HepG2 (cell line): ENCODE data around the gene TTC16. TPM values are rescaled to one million over a fixed set of nuclear protein-coding genes. Genes with fewer than 3 reads are reported as not detected.
A peak's percentile ranks its signal among the peaks of the same experiment; 100 is the strongest.

Experiments used
- ATAC-seq: fragments of 200-7000 bp; cut with Tn5 transposase; 3 replicates; pipeline ENCODE4 v1.9.1; 2020; ENCODE audit warnings: mild to moderate bottlenecking, moderate library complexity
- BruUV-seq: library from RNA; stranded (reverse); fragments of 400-500 nt; replicated peaks from 2 replicates; lab custom pipeline; 2021; lab: Mats Ljungman, UMichigan
- CTCF ChIA-PET: fragments of 300-600 bp; formaldehyde crosslinking; extraction: SDS; loops from one replicate; lab custom pipeline; 2021; ENCODE audit warnings: low total read pairs, inconsistent platforms, low intra/inter-chr PET ratio; lab: Yijun Ruan, JAX
- POLR2A ChIA-PET: fragments of 350-600 bp; sonication (Branson Sonifier 250); formaldehyde crosslinking; loops from one replicate; lab custom pipeline; 2020; ENCODE audit warnings: antibody characterized with exemption, inconsistent platforms; lab: Yijun Ruan, JAX
- DNase-seq: peaks from one replicate; pipeline ENCODE4 v3.0.0-alpha.2; 2015; ENCODE audit warnings: low spot score
- FAIRE-seq: peaks from 3 replicates; lab custom pipeline; 2011; peaks lifted over from hg19 to GRCh38; lab: Jason Lieb, UNC
- H2AFZ ChIP-seq: one replicate; pipeline ENCODE4 v1.6.1; 2011; ENCODE audit warnings: low read length, inconsistent platforms
- H3K27ac ChIP-seq: fragments of 300-600 bp; 3 replicates; pipeline ENCODE4 v1.8.0; 2011; ENCODE audit warnings: mixed run types, mild to moderate bottlenecking, mixed read lengths, low read length, inconsistent platforms; ENCODE audit not compliant: insufficient read depth; ENCODE audit errors: extremely low read length
- H3K27me3 ChIP-seq, 2 experiments: fragments of 200-600 bp in 1 of 2; 2 replicates in 1 of 2; 3 replicates in 1 of 2; pipeline versions ENCODE4 v1.6.0 to v1.8.0; 2011; ENCODE audit warnings: low read length in 2 of 2, mild to moderate bottlenecking in 2 of 2, moderate library complexity in 2 of 2, inconsistent platforms in 1 of 2; ENCODE audit not compliant: insufficient read depth in 2 of 2, control insufficient read depth in 1 of 2
- H3K36me3 ChIP-seq, 2 experiments: fragments of 200-600 bp in 1 of 2; replicated peaks in 1 of 2; 2 replicates in 1 of 2; 3 replicates in 1 of 2; pipeline versions ENCODE4 v1.5.1 to v1.8.0; 2011; ENCODE audit warnings: low read length in 2 of 2, inconsistent platforms in 1 of 2; ENCODE audit not compliant: insufficient read depth in 2 of 2, control insufficient read depth in 1 of 2
- H3K4me1 ChIP-seq: 2 replicates; pipeline ENCODE4 v1.5.1; 2012; ENCODE audit warnings: low read length, inconsistent platforms; ENCODE audit not compliant: insufficient read depth
- H3K4me2 ChIP-seq: 2 replicates; pipeline ENCODE4 v1.6.0; 2011; ENCODE audit warnings: low read depth, low read length, inconsistent platforms
- H3K4me3 ChIP-seq, 3 experiments: fragments of 200-600 bp in 1 of 3; sonication (generic), shearing (Covaris generic) in 1 of 3; replicated peaks in 1 of 3; 2 replicates each; pipeline ENCODE4 v1.5.1; 2011 to 2016; ENCODE audit warnings: low read length in 3 of 3, inconsistent platforms in 2 of 3, low read depth in 2 of 3, mild to moderate bottlenecking in 2 of 3, control low read depth in 1 of 3, mixed read lengths in 1 of 3; ENCODE audit not compliant: insufficient read depth in 1 of 3
- H3K79me2 ChIP-seq: one replicate; pipeline ENCODE4 v1.6.1; 2011; ENCODE audit warnings: low read length, inconsistent platforms; ENCODE audit not compliant: insufficient read depth
- H3K9ac ChIP-seq: 2 replicates; pipeline ENCODE4 v1.6.0; 2011; ENCODE audit warnings: mild to moderate bottlenecking, low read depth, low read length, inconsistent platforms; ENCODE audit not compliant: insufficient read depth
- H3K9me3 ChIP-seq: 2 replicates; pipeline ENCODE4 v1.5.1; 2012; ENCODE audit warnings: mild to moderate bottlenecking, low read length
- H4K20me1 ChIP-seq: 2 replicates; pipeline ENCODE4 v1.6.0; 2011; ENCODE audit warnings: inconsistent platforms, mild to moderate bottlenecking, low read length, moderate library complexity; ENCODE audit not compliant: insufficient read depth
- CHD2 ChIP-seq: IDR thresholded peaks from 2 replicates; pipeline ENCODE4 v1.6.1; 2011; ENCODE audit warnings: low read depth, low read length, improper control_type of control experiment
- CHD4 ChIP-seq: fragments of 200-600 bp; sonication (generic); IDR thresholded peaks from 2 replicates; pipeline ENCODE4 v1.7.0; 2017; ENCODE audit warnings: mild to moderate bottlenecking, low read length, borderline replicate concordance
- DNMT1 ChIP-seq: sonication (generic); formaldehyde crosslinking; IDR thresholded peaks from 2 replicates; pipeline ENCODE4 v1.5.1; 2020; ENCODE audit warnings: mild to moderate bottlenecking, missing genetic modification reagents
- POLR2G ChIP-seq: fragments of 200-400 bp; formaldehyde crosslinking; IDR thresholded peaks from 2 replicates; pipeline ENCODE4 v1.6.1; 2018; ENCODE audit warnings: mild to moderate bottlenecking, low read depth, low read length, moderate library complexity
- RFX3 ChIP-seq: IDR thresholded peaks from 2 replicates; pipeline ENCODE4 v1.6.1; 2016; ENCODE audit warnings: missing biosample characterization, missing genetic modification reagents
- SIX4 ChIP-seq: sonication (generic); formaldehyde crosslinking; IDR thresholded peaks from 2 replicates; pipeline ENCODE4 v1.4.0; 2020; ENCODE audit warnings: missing genetic modification reagents
- TOPORS ChIP-seq: sonication (generic); formaldehyde crosslinking; IDR thresholded peaks from 2 replicates; pipeline ENCODE4 v1.8.0; 2023; ENCODE audit warnings: mild to moderate bottlenecking, missing genetic modification reagents
- TRAFD1 ChIP-seq: sonication (generic); formaldehyde crosslinking; IDR thresholded peaks from 2 replicates; pipeline ENCODE4 v1.5.1; 2020; ENCODE audit warnings: missing genetic modification reagents, mild to moderate bottlenecking, borderline replicate concordance
- ZBTB38 ChIP-seq: sonication (generic); formaldehyde crosslinking; IDR thresholded peaks from 2 replicates; pipeline ENCODE4 v1.5.1; 2020; ENCODE audit warnings: mild to moderate bottlenecking, missing genetic modification reagents
- ZNF34 ChIP-seq: sonication (generic); formaldehyde crosslinking; IDR thresholded peaks from 2 replicates; pipeline ENCODE4 v1.4.0; 2020; ENCODE audit warnings: mild to moderate bottlenecking, missing genetic modification reagents, borderline replicate concordance
- ZNF350 ChIP-seq: sonication (generic); formaldehyde crosslinking; IDR thresholded peaks from 2 replicates; pipeline ENCODE4 v1.4.0; 2020; ENCODE audit warnings: mild to moderate bottlenecking, low read depth, missing genetic modification reagents, borderline replicate concordance
- ZNF598 ChIP-seq: sonication (generic); formaldehyde crosslinking; IDR thresholded peaks from 2 replicates; pipeline ENCODE4 v1.5.1; 2020; ENCODE audit warnings: mild to moderate bottlenecking, missing genetic modification reagents, borderline replicate concordance
- ZNF607 ChIP-seq: sonication (generic); formaldehyde crosslinking; IDR thresholded peaks from 2 replicates; pipeline ENCODE4 v1.5.1; 2020; ENCODE audit warnings: missing genetic modification reagents, mild to moderate bottlenecking, borderline replicate concordance
- ZNF615 ChIP-seq: sonication (generic); formaldehyde crosslinking; IDR thresholded peaks from 2 replicates; pipeline ENCODE4 v1.5.0; 2020; ENCODE audit warnings: mild to moderate bottlenecking, missing genetic modification reagents, borderline replicate concordance
- ZNF629 ChIP-seq: sonication (generic); formaldehyde crosslinking; conservative IDR thresholded peaks from 2 replicates; pipeline ENCODE4 v1.5.0; 2020; ENCODE audit warnings: missing genetic modification reagents
- ZNF775 ChIP-seq: sonication (generic); formaldehyde crosslinking; IDR thresholded peaks from 2 replicates; pipeline ENCODE4 v1.4.0; 2020; ENCODE audit warnings: missing genetic modification reagents, mild to moderate bottlenecking, moderate library complexity, borderline replicate concordance
- WGBS: methylation state at CpG from one replicate; pipeline ENCODE4 v1.1.6; 2017; ENCODE audit warnings: low lambda C conversion rate; 5-methylcytosine and 5-hydroxymethylcytosine counted together
- in situ Hi-C: cut with HindIII; loops from 2 replicates; pipeline ENCODE4 v1.10.0; 2017; ENCODE audit warnings: low pct_unique_long_range_greater_than_20kb; ENCODE audit not compliant: extremely low pct_ligation_motif_present
- intact Hi-C: fragments of 100-400 bp; cut with micrococcal nuclease; formaldehyde crosslinking; loops from one replicate; pipeline ENCODE4 v1.10.0; 2022; ENCODE audit not compliant: unreplicated experiment
- polyA plus RNA-seq, 8 experiments: library from polyadenylated mRNA; depleted of rRNA in 3 of 8; stranded (reverse) in 7 of 8; unstranded in 1 of 8; fragments of >200 nt; fragmentation: Illumina TruSeq in 4 of 8; extraction: Trizol in 4 of 8; gene quantifications; 2 replicates each; pipeline versions ENCODE4 v1.2.1 to v1.2.3, GENCODE V29; 2011 to 2016; ENCODE audit warnings: low read depth in 4 of 8, missing spikeins in 1 of 8, mixed read lengths in 1 of 8; ENCODE audit not compliant: insufficient read depth in 1 of 8
- total RNA-seq, 5 experiments: library from RNA; depleted of rRNA; stranded (reverse); fragments of >200 nt; fragmentation: Illumina TruSeq; extraction: Trizol; gene quantifications; 2 replicates each; pipeline ENCODE4 v1.2.3, GENCODE V29; 2016; ENCODE audit warnings: low read depth in 1 of 5

The TTC16 gene
- total and polyA plus RNA-seq, 2 of the 13 experiments (the other 11 are each of a cell fraction or from before 2014, with no cell fraction given), result not detected

DNA sequence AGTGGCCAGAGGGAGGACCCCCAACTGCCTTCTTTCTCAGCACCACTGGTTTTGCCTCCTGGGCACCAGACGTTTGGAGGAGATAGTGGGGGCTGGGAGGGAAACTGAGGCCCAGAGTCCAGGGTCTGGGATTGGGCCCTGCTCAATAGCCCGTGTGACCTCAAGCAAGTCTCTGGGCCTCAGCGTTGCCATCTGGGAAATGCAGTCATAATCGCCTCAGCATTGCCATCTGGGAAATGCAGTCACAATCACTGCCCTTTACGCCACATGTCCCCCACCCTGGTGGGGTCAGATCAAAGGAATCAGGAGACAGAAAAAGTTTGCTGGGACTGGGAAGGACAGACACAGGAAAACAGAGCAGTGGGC, 61.0 kb downstream of the TTC16 start:
- H3K27me3 ChIP-seq, result peaks cover under 1 to 33% of the 10 kb centered on the region in 2 experiments; a peak in 3 of 5 replicates
- no peaks in the 10 kb centered on the region for H3K79me2 ChIP-seq
- CTCF ChIA-PET, result no interaction called here
- 40% methylated on average over 2 of the region's 5 CpGs for WGBS
- DNase-seq (no peak), FAIRE-seq (no peak), ATAC-seq (no peak)
- TF ChIP-seq DNMT1 (CRISPR knock-in tag) (no peak), ZNF350 (CRISPR knock-in tag) (no peak), ZNF607 (CRISPR knock-in tag) (no peak), ZNF34 (CRISPR knock-in tag) (no peak), SIX4 (CRISPR knock-in tag) (no peak), RFX3 (CRISPR knock-in tag) (no peak), ZNF615 (CRISPR knock-in tag) (no peak), ZNF629 (CRISPR knock-in tag) (peak; percentile 60)
- H3K4me1 ChIP-seq, result peaks cover 24% of the 10 kb centered on the region
- no peaks in the 10 kb centered on the region for H3K36me3 ChIP-seq
- no peaks in the 10 kb centered on the region for H4K20me1 ChIP-seq
- H3K9ac ChIP-seq, result no peak overlapping the region
- POLR2A ChIA-PET, result no interaction called here
- no peak overlapping the region for H2AFZ ChIP-seq
- no peaks in the 10 kb centered on the region for H3K9me3 ChIP-seq
- H3K4me3 ChIP-seq, result no peak overlapping the region
- no peak overlapping the region for H3K27ac ChIP-seq
- H3K4me2 ChIP-seq, result no peak overlapping the region
- intact Hi-C loops, result no loop called here
- in situ Hi-C loops, result no loop called here
- BruUV-seq, result no TSS peak

DNA sequence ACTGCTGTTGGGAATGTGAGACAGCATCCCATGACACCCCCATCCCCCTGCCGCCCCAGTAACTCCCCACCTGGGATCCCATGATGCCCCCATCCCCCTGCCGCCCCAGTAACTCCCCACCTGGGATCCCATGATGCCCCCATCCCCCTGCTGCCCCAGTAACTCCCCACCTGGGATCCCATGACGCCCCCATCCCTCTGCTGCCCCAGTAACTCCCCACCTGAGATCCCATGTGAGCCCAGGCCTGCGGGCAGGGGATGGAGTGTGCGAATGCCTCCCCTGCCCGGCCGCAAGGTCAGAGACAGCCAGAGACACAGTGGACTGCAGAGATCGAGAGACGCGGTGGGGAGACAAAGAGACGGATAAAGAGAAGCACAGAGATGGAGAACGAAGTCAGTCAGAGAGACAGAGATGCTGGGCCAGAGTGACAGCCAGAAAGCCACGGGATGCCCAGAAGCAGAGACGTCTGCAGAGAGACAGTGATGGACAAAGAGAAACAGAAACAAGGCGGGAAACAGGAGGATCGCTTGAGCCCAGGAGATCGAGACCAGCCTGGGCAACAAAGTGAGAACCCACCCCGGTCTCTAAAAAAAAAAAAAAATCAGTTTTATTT, 61.6 kb downstream of the TTC16 start:
- in situ Hi-C loops, result no loop called here
- intact Hi-C loops, result no loop called here
- no peak for ATAC-seq
- Histone ChIP-seq H3K4me2 (no peak overlapping the region), H3K27ac (no peak overlapping the region), H3K9me3 (no peaks in the 10 kb centered on the region)
- no TSS peak for BruUV-seq
- TF ChIP-seq ZNF598, result no peak
- no peak for TF ChIP-seq TOPORS
- no peak for TF ChIP-seq TRAFD1 (CRISPR knock-in tag)
- no peak for TF ChIP-seq POLR2G
- TF ChIP-seq ZNF775 (CRISPR knock-in tag), result no peak
- no peak for TF ChIP-seq ZBTB38
- no peak for TF ChIP-seq CHD4
- TF ChIP-seq CHD2, result no peak
- TF ChIP-seq, all 625 proteins: peak for 0
- Histone ChIP-seq H3K36me3 (no peaks in the 10 kb centered on the region), H4K20me1 (no peaks in the 10 kb centered on the region), H3K79me2 (no peaks in the 10 kb centered on the region), H3K27me3 (peaks cover 1 to 33% of the 10 kb centered on the region in 2 experiments; a peak in 3 of 5 replicates), H3K4me3 (no peak overlapping the region), H2AFZ (no peak overlapping the region), H3K4me1 (peaks cover 24% of the 10 kb centered on the region), H3K9ac (no peak overlapping the region)
- DNase-seq (no peak), FAIRE-seq (no peak)
- WGBS, result 58% methylated on average over 18 of the region's 18 CpGs
- POLR2A ChIA-PET, result no interaction called here
- CTCF ChIA-PET, result no interaction called here
